DMS79 treated with DMSO at 0.1 percent for 48 hours (cell line): ENCODE measurements around the gene CPSF4L.
A peak's percentile ranks its signal among the peaks of the same experiment; 100 is the strongest.

Source experiments
- DNase-seq: peaks from one replicate; lab custom pipeline; 2025; lab: John Stamatoyannopoulos, UW

The CPSF4L gene

DNA sequence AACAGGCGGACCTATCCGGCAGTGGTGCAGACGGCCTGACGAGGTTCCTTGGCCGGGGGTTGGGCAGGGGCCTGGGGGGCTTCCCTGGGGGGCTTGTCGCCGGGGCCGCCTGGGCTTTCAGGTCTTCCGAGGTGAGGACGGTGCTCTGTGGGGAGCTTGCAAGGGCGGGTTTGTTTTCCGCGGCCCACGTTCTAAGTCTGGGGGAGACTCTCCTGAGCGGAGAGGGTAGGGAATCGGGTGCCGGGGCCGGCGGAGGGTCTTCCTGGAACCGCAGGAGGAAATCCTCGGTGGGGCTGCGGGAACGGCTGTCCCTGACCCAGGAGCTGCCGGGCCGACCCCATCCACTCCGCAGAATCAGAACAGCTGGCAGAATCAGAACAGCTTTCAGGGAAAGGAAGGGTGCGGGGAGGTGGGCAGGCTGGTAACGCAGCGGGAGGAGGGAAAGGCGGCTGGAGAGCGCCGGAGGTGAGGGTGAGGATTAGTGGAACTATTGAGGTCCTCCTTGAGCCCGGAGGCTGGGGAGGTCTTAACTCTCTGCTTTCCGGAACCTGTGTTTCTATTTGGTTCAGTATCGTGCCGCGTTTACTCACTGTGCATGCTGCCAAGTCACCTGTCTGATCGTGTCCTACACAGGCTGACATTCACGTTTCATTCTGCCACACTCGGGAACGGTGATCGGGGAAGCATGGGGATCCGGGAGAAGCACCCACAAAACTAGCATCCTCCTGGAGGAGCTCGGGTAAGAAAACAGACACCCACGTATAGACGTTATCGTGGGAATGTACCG, 28.9 kb downstream of the CPSF4L start:
- DNase-seq, result peak; percentile 2

DNA sequence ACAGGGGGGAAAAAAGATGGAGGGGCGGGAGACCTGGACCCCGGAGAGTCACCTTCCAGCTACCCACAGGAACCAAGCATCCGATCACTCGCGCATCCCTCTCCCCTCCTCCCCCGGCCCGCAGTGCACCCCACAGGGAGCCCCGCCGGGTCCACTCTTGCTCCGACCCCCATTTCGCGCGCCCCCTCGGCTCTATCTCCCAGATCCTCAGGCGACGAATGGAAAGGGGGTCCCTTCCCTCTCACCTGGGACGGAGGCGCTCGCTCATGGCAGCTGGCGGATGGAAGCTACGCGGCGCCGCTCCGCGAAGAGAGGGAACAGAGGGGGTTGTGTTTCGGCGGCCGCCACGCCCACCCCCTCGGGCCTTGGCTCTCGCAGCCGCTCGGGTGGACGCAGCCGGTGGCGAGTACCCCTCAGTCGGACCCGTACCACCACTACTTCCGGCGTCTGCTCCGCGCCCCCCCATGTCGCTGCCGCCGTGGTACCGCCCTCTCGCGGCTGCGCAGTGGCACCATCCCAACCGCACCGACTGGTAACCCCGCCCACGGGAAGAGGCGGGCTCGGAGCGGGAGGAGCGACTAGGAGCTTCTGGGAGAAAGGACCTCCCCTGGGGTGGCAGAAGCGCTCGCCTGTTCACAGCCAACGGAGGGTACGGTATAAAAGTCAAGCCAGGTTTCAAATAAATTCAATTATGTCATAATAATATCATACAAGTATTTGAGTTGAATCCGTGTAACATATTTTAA, 29.7 kb downstream of the CPSF4L start:
- DNase-seq, result peak; percentile 78

DNA sequence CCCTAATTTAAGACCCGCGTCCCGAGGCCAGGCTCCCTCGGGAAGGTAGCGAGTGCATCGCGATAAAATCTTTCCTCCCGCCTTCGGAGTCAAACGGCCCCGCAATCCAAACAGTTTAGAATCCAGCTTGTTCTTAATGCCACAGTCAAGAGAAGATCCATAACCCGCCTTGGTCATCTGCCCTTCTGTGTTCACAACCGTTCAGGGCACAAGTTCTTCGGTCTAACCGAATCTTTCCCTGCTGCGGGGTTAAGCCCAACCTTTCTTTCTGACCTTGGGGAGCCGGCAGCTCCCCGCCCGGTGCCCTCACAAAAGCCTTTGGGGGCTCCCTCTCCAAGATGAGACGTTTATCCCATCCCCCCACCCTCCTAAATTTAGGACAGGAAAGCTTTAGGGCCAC, 30.3 kb downstream of the CPSF4L start:
- DNase-seq, result no peak

DNA sequence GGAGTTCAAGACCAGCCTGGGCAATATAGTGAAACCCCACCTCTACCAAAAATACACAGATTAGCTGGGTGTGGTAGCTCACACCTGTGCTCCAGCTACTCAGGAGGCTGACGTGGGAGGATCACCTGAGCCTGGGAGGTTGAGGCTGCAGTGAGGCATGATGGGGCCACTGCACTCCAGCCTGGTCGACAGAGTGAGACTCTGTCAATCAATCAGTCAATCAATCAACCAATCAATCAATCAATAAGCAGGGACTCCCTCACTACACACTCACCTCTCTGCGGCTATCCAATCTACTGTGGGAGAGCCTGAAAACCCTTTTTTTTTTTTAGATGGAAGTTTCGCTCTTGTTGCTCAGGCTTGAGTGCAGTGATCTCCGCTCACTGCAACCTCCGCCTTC, 31.6 kb downstream of the CPSF4L start:
- DNase-seq, result no peak

DNA sequence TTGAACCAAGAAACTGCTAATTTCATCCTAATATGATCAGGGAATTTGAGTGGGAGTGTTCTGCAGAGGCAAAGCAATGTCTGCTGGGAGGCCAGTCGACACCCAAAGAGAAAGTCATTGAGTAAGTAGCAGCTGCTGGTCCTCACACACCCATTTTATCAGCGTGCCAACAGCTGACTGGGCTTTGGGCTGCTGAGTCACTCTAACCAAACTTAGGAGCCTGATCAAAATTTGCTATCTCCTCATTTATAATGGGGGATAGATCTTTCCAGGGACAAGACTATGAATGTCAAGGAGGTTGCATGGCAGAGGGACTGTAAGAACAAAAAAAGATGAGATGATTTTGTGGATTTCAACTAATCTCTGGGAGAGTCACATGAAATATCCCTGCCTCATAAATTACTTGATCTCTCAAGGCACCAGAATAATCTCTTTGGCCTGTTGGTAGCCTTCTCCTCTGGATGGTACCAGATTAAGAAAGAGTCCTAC, 32.9 kb downstream of the CPSF4L start:
- peak; percentile 0 for DNase-seq

DNA sequence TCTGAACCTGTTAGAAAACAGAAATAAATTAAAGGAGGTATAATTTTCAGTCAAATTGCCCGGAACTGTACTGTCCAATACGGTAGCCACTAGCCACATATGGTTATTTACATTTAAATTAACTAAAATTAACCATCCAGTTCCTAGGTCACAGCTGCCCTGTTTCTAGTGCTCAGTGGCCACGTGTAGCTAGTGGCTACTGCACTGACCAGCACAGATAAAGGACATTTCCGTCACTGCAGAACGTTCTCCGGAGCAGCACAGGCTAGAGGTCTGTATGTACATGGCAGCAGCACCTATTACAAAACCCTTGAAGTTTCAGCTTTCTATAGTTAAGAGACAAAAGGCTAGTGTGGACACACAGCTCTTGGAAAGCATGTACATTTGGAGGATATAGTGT, 33.7 kb downstream of the CPSF4L start:
- DNase-seq, result no peak

DNA sequence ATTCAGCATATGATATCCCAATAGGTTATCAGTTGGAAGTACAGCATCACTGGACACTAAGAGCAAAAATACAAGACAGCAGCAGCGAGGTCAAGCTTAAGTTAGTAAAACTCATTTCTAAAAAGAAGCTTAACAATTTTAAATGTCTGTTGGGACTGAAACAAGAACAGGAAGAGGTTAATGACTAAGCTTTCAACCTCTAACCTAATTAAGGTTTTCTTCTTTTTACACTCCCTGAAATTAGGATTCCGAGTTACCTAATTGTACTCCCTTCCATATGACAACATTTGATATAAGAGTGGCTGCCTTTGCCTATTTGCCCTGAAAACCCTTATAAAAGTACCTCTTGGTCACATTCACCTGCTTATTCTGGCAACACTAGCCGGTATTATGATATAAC, 34.3 kb downstream of the CPSF4L start:
- DNase-seq, result no peak

DNA sequence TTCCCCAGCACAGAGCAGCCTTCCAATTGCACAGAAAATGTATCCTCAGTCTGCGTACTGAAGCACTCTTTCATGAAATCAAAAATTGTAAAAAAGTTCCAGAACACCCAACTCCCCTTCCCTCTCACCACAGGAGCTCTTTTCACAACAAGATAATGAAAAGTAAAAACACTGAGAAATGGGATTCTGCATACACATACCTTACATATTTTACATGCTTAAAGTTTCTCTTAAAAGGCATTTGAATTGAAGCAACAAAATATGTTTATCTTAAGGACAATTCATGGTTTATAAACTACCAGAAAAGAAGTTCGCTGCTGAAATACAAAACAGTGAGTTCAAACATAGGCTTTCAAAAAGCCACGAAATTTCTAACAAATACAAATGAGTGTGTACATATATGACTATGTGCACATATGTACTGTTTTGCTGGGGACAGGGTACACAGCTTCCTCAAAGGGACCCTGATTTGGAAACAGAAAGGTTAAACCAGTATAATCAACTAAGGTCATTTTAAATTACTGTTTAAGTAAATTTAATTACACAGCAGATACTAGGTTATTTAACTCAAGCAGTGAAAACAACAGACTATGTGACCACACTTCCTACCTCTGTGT, 35.0 kb downstream of the CPSF4L start:
- no peak for DNase-seq

DNA sequence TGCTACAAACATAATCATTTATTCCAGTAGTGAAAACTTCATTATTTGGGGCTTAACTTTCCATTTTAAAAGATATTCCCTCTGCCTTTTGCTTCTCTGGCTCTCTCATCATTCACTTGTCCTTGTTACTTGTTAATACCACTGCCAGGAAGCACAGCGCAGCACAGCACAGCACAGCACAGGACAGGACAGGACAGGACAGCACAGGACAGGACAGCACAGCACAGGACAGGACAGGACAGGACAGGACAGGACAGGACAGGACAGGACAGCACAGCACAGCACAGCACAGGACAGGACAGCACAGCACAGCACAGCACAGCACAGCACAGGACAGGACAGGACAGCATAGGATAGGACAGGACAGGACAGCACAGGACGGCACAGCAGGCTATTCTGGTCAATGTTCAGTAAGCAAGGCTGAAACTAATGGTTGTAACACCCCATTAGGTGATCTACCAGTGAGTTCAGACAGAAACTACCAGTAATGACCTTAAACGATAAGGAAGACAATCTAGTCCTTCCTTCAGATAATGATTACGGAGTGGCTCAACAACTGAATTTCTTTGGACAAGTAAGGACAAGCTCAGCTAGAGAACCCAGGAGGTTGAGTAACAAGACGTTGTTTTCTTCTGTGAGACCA, 36.9 kb downstream of the CPSF4L start:
- no peak for DNase-seq

DNA sequence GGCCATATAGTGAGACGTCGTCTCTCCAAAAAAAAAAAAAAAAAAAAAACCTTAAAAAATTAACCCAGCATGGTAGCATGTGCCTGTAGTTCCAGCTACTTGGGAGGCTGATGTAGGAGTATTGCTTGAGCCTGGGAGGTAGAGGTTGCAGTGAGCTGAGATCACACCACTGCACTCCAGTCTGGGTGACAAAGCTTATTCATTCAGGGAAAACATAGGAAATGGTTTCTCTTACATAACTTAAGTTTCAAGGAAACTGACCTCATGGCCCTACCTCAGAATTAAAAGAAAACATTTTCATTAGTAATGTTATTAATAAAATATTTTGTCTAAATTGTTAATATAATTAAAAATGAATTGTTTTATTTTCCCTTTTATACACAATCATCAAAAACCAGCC, 37.4 kb downstream of the CPSF4L start:
- no peak for DNase-seq

DNA sequence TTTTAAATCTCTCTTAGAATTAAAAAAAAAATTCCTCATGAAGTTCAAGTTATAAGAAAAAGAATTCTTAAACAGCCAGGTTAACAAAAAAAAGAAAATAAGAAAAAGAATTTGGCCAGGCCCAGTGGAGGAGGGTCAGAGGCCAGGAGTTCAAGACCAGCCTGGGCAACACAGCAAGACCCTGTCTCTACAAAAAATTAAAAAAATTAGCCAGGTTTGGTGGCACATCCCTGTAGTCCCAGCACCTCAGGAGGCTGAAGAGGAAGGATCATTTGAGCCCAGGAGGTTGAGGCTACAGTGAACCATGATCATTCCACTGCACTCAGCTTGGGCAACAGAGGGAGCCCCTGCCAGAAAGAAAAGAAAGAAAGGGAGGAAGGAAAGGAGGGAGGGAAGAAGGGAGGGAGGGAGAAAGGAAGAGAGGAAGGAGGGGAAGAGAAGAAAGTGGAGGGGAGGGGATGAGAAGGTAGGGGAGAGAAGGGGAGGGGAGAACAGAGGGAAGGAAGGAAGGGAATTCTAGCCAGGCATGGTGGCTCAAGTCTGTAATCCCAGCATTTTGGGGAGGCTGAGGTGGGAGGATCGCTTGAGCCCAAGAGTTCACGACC, 38.0 kb downstream of the CPSF4L start:
- no peak for DNase-seq

DNA sequence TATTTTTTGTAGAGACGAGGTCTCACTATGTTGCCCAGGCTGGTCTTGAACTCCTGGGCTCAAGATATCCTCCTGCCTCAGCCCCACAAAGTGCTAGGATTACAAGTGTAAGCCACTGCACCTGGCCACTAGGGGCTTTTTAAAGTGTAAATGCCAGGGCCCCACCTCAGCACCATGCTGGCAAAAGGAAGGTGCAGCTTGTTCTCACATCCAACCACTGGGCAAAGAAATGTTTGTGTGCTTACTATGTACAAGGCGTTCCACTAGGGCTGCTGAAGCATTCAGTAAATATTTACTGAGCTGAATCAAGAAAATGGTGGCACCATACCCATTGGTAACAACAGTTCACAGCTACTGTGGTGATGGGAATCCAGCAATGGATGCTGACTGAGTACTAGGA, 46.2 kb downstream of the CPSF4L start:
- no peak for DNase-seq

DNA sequence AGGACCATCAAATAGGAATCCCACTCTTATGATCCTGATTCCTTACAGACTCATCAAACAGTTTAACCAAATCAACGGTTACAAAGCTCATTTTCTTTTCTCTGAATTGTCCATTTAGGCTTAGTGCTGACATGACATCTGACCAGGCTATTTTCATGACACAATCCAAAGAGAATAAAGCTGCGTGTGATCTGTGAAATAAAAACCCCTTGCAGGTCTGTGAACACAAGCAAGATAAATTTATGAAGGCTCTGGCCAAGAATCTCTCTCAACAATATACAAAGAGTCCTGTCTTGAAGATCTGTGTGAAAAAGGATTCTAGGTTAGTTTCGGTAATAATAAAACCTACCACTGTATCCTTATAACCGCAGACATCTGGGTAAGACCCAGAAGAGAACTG, 46.8 kb downstream of the CPSF4L start:
- DNase-seq, result no peak

DNA sequence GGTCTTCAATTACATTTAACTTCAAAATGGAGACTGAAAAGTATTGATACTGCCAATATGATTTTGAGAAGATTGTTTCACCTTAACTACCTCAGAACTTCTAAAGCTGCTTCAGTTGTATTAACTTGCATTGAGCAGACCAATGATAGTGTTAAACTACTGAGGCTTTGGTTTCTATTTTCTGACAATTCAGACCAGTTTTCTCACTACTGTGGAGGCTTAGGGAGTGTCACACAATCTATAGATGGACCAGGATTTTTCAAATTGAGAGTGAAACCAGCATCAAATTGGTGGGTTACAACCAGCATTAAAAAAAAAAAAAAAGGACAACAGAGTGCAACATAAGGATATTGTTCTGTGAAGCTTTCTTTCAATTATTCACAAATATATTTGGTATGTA, 47.7 kb downstream of the CPSF4L start:
- no peak for DNase-seq

DNA sequence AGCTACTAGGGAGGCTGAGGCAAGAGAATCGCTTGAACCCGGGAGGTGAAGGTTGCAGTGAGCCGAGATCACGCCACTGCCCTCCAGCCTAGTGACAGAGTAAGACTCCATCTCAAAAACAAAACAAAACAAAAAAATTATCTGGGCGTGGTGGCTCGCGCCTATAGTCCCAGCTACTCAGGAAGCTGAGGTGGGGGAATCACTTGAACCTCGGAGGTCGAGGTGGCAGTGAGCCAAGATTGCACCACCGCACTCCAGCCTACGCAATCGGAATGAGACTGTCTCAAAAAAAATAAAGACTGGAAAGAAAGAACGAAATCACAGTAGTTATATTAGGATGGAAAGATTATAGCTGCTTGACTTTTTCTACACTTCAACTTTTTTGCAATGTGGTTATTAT, 49.9 kb downstream of the CPSF4L start:
- no peak for DNase-seq

DNA sequence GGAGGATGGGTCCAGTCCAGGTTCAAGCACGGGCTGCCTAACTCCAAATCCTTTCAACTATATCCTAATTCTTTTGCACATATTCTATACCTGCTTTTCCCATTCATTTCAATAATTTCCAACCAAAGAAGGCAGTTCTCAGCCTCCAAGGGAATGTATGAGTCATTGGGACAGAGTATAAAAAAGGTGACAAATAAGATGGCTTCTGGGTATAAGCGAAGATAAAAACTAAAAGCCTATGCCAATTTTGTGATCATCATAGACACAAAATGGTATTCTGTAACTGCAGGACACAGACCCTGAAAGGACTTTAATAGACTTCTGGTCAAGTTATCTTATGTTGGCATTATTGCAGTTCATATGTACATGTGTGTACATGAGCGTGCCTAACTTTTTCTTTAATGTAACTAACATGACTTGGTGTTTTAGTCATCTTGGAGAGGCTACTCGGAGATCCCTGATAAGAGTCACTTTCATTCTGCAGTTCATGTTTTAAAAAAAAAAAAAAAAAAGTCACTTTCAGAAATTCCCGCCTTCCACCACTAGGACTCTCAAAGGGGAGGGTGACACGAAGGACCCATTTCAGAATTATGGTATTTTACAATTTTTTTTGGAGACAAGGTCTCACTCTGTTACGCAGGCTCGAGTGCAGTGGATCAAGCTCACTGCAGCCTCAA, 51.5 kb downstream of the CPSF4L start:
- no peak for DNase-seq

DNA sequence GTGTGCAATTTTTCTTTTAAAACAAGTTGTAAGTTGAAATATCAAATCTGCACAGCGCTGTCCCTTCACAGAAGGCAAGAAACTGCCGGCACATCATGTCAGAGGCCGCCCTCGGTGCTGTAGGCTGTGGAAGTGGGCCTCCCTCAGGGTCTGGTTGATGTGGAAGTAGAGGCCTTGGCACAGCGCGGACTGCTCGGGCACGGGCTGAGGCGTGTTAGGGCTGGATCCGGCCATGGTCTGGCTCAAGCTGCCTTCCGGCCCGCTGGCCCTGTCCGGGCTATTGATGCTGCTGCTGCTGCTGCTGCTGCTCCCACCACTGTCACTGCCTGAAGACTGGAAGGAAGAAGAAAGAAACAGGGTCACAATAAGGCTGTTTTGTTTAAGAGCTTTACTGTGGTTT, 52.2 kb downstream of the CPSF4L start:
- DNase-seq, result no peak

DNA sequence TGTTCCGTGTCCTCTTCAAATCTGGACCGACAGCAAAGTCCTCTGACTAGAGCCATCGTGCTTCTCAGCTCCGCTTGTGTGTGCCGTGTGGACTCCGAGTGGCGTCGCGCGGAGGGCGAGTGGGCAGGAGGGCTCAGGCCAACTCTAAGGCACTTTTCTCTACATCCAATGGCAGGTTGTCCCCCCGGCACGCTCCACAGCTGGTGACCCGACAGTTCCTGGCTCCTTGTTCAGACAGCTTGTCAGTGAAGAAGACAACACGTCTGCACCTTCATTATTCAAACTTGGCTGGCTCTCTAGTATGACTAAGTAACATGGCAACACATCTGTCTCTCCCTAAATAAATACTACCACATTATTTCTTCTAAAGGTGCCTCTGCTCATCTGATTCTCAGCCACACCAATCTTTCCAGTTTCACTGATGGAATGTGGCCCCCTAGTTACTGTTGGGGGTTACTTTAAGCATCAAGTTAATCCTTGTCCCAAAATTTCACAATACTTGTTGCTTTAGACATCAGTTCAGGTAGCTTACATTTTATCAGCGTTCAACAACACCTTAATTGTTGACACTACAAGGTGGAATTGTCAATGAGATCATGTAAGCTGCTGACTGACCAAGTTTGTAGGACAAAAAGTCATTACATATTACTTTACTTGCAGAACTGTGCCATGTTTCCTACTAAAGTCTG, 53.4 kb downstream of the CPSF4L start:
- DNase-seq, result no peak

DNA sequence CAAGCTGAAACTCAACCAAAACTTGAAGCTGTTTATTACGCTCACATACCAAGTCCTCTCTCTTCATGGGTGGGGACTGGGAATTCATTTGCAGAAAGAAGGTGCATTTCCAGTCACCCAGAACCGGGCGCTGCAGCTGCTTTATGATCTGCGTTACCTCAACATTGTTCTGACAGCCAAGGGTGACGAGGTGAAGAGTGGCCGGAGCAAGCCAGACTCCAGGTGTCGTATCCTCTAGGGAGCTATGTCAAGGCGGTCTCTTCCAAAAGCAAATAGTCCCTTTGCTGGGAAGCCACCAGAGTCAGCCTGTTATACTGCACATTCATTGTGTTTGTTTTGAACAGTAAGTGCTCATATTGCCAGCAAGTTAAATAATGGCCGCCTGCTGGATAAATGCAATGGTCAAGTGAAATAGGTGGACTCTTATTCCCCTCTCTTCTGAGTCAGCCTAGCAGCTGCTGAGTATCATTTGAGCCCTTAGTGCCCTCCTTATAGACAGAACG, 56.2 kb downstream of the CPSF4L start:
- DNase-seq, result peak; percentile 31

DNA sequence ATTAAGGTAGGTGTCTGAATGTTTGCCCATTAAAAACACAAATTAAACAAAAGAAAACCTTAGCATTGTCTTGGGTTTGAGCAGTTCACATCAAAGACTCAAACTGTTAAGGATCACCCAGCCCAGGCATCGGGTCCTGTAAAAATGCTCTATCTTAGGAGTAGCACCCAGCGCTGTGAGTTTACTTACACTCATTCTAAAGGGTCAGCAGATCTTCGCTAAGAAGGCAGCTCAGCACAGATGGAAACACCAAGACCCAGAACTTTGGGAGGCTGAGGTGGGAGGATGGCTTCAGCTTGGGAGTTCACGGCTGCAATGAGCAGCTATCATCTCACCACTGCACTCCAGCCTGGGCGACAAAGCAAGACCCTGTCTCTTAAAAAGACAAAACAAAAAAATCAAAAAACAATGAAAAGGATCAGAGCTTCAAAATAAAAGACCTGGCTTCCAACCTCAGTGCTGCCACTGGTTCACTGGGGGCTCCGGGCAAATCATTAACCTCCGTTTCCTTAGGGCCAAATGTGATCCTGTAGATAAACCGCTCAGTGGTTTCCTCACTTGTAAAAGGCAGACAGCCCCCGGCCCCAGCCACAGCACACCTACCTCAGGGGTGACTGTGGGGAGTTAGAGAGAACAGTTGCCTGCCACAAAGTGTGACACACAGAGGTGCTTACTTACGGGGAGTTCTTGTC, 57.7 kb downstream of the CPSF4L start:
- no peak for DNase-seq
